NCI-H345 treated with DMSO at 0.1 percent for 48 hours (cell line): ENCODE data around the gene INHBA.

ENCODE experiments used
- DNase-seq: peaks from one replicate; lab custom pipeline; 2025; ENCODE audit not compliant: unreplicated experiment; lab: John Stamatoyannopoulos, UW

Gene INHBA

DNA sequence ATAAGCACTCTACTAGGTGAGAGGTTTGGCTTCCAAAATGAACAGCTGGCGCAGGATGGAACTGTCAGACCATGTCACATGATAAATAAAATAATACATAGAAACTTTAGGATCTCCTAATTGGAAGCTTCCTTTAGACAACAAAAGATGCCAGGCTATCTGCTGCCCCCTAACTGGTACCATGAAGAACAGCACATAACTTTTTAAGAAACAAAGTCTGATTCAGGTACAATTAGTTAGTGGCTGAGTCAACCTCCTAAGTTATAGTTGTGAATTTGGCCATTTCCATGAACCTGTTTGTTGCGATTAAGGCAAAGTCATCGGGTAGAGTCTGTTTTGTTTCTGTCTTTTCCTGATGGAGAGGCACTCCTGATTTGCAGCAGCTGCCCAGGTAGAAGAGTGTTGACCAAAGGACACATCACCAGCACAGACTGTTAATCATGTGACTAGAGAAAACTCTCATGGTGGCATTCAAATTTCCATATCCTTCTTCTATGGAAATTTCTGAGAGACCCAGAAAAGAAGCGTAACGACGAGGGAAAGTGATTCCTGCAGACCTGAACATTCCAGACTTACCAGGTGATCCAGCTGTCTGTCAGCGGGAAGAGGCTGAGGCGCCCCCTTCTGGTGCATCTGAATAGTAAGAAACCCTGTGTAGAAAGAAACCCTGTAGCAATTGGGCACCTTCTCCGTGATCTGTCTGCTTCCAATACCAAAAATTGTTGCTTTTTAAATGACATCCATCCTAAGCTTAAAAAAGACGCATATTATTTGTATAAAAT lies 8.6 kb upstream of the INHBA start:
- DNase-seq: no peak

DNA sequence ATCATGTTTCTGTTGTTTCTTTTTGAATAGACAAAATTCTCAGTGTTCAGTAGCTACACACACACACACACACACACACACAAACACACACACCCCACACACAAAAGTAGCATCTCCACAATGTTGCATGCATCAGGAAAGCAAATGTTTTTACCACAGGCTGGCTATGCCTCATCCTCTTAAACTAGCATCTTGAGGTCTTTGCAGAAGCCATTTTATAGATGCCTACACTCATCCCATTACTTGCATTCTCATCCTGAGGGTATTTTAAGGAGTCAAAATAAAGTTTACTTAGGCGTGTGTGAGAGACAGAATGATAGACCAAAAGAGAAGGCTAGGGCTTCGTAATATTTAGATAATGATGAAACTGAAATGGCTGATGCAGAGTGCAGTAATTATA lies 7.9 kb upstream of the INHBA start:
- no peak for DNase-seq

DNA sequence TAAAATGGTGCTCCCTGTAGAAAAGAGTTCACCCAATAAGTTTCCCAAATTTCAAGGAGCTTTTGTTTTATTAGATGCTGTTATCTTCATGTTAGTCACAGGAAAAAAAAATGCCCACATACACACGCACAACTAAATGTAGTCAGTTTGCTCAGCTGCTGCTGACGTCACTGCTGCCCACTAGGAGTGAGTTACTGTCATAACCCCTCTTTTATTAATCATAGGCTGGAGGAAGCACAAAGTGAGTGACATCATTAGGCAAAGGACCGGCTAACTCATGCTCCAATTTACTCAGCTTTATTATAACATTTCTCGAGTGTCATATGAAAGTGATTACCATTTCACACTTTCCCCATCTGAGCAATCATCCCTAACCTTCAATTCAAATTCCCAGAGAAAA lies 6.7 kb upstream of the INHBA start:
- DNase-seq: no peak

DNA sequence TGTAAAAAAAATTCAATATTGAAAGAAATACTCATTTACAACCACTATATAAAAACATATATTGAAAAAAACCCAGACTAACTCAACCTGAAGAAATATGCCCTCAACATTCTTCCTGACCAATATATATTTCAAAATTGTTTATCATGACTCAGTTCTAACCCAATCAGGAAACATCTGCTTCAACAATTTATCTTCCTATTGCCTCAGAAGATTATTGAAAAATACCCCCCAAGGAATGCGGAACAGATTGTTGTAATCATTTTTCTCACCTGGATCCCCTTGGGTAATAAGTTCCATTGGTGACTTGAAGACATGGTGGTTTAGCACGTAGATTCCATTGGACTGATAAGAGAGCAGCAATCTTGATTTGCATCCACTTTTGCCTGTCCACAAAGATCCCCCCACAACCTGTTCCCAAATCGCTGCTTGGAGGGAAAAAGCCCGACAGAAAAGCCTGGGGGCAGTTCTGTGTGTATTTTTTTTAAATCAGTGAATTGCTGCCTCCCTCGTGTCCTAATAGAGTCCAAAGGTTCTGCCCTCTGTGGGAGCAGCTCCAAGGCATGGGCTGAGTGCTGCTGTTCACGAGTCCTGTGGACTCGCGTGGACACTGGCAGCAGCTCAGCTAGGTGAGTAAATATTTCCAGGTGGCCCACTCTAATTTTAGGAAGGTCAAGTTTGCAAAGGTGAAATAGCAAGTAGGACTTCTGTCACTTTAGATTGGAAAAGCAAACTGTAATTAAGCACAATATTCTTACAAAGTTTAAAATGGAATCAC lies 5.9 kb upstream of the INHBA start:
- no peak for DNase-seq

DNA sequence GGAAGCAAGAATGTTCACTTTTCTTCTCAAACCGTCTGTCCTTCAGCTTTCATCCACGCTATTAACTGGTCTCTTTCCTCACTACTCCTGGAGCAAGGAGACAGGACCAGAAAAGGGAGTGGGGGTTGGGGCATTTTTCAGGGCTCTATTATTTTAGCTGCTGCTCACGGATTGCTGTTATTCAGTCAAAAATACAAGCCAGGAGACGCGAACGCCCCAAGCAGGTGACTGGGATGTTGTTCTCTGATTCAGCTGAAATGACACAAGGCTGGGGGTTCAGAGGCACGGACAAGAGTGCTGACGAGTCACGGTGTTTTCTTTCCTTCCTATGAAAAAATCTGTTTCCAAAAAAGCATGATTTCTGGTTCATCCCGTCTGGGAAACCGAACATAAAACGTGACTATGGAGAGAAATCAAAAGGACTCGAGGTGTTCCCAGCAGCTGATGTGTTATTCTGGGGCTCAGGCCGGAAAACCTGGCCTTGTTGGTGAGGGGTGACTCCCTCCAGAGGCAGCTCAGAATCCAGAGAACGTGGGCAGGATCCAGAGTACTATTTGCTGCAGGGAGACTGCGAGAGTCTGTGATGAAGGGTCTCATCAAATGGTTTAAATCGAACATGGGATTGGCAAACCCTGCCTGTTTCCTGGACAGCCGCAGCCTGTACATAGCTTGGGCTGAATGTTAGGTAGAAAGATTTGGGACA lies 3.5 kb upstream of the INHBA start:
- no peak for DNase-seq

DNA sequence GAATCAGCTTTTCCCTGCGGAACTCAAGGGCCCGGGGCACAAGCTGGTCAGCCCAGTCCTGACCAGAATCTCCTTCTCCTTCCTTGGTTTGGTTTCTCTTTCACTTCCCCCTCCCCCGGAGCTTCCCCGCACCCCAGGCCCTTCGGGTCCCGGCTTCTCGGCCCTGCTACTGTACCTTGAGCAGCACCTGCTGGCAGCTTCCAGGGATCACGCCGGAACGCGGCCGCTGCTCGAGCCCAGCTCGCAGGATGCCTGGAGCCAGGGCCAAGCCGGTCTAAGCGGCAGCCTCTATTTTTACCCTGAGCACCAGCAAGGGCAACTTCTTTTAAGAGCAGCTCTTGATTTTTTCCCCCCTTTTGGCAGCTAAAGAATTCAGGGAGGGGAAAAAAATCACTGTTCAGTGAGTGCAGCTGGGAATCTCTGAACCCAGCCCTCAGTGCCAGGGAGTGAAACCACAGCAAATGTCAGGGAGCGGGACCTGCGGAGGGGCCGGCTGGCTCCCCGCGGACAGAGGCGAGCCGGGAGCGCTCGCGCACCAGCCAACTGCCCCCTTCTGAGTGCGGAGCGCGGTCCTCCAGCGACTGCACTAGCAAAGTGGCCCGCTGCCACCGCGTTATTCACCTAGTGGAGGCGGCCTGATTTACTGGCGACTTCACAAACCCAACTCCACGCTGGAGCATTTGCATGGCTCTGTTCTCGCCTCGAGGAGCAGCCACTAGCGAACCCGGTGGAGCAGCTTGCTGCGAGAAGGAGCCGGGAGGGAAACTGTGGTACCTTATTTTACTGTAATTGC lies 2.4 kb upstream of the INHBA start:
- DNase-seq: peak; percentile 31

DNA sequence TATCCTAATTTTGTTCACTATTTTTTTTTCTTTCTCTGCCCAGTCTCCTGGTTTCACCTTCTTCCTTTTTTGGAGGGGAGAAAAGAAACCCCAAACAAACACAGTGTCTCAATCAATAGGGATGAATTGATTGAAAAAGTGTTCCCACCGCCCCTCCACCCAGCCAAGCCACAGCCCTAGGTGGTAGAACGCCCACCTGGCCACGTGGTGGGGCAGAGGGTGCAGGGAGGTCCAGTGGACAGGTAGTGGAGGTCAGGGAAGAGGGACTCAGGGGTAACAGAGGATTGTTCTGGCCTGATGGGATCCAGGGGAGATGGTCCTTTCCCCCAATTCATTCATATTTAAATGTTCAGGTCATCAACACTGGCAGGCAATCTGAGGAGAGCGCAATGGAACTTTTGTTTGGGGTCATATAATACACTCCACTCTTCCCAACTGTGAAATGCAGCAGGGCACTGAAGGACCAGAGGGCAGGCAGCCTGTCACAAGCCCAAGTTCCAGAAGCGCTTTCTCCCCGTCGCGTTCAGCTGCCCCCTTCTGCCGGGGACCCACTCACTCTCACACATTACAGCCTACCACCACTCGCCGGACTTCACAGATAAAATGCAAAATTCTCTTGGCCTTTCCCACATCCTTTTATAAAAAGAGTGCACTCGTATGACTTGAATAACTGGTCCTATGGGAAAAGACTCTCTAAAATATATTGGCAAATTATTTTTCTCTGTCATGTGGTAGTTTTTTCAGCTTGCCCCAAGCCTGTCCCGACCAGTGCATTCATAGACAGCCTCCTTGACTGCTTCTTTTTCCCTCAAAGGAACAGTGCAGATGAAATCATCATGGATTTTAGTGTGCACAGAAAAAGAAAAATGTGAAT lies 1.6 kb downstream of the INHBA start:
- DNase-seq: no peak

DNA sequence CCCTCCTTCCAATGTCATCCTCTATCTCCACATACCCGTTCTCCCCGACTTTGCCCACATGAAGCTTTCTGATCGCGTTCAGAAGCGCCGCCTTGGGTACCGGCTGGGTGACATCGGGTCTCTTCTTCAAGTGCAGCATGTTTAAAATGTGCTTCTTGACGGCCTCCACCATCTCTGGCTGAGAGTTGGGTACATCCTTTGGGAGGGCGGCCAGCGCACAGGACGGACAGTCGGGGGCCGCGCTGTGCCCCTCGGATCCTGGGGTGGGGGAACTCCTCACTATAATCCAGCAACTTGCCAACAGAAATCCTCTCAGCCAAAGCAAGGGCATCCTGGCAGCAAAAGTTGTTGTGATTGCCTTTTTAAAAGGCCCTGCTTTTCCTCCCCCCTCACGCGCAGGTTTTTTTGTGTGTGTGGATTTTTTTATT lies 2.8 kb downstream of the INHBA start:
- no peak for DNase-seq

DNA sequence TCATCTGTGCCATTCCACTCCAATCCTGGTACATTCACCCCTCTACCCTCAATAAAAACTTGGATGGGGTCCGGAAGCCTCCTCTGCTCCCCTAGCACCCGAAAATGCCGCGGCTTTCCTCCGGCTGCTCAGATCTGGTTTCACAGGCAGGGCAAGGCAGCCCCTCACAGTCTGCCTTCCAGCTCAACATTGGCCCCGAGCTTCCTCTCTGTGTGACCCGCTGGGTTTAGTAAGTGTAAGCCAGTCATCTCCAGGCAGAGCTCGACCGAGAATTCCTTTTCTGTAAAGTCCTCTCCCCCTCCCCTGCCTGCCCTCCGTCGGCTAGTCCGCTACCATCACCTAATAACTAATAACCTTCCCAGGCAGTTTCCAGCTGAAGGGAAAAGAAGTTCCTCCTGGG lies 3.4 kb downstream of the INHBA start:
- no peak for DNase-seq

DNA sequence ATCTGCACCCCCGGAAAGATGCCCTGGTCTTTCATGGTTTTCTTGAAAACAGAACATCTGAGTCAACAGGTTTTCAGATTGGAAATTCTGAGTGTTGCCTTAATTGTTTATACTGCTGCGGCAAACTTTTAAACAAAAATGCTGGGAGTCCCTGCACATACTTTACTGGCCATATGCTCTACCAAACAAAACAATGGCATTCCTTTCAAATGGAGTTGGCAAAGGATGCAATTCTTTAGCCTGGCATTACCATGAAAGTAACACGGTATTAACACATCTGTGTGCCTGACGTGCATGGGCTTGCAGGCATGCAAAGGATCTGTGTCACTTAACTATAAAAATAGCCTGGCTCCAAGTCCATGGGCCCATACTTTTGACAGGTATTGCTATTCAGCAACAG lies 4.2 kb downstream of the INHBA start:
- DNase-seq: no peak

DNA sequence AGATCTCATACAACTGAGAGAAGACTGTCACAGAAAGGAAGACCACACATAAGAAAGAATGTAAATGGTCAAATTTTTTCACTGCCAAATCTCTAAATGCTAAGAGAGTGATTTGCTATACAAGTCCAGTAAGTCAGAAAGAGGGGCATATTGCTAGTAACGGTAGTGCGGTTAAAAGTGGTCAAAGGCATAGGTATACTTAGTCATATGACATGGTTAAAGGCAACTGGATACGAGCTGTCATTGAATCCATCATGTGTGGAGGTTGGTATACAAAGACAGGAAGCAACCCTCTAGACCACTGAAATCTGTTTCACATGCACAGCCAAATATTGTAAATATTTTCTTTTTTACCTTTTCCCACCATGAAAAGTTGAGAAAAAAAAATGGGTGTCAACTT lies 4.8 kb downstream of the INHBA start:
- no peak for DNase-seq

DNA sequence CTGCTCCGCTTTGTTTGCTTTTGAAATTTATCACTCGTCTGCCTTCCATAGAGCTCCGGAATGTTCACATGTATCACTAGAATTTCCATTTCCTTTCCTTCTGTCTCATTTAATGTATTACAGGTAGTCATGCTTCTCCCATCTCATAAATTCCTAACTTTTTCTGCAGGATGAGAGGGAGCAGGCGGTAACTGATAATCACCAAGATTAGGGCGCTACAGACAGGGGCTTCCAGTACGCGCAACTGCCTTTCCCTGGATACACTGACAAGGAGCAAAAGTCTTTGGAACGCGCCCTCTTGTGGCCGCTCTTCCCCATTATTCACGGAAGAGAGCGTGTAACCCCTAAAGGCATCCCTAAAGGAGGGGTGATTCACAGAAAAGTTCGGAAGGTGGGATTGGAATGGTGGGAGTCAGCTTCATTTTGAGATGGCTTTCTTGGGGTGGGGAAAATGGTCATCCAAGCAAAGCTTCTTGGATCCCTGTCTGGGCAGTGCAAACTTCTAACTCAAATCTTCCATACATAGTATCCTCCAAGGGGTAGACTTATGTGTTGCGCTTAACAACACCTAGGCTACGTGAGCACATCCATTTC lies 6.5 kb downstream of the INHBA start:
- DNase-seq: no peak

DNA sequence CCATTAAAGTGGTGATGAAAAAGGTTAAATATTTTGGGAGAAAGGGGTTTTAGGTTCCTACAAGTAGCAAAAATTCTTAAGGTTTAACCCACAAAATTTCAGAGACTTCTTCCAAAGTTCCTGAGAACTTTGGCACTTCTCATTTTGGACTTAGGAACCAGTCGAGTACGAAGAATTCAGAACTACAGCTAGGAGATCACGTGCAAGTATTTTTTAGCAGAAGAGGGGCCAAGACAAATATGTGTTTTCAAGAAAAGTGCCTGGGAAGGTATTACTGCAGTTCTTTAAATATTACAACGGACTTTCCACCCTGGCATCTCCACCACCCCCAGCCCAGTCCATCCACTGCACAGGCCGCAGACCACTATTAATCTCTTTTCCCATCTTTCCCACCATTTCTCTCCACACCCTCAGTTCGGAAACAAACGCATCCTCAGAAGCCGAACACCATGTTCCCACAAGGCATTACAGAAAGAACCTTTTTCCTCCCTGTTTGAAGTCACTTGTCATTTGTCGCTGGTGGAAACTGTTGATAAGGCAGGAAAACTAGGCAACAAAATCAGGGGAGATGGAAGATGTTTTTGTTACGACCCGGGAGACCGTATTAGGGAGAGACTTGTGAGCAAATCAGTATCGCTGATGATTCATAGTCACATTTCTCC lies 7.1 kb downstream of the INHBA start:
- DNase-seq: no peak

DNA sequence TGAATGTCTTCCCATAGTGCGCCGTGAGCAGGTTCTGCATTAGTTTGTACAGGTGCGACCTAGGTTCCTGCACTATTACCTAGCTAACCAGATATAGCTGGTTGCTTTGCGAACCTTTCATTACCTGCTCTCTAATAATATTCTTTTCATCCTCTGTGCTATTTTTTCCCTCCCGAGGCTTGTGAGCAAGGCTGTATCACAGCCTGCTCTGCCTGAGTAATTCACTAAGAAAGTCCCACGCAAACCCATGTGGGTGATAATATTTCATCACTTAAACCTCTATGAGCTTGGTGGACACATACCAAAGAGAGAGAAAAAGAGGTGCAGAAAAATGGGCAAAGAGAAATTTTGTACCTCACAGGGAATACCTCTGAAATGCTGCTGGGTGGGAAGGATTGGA lies 8.4 kb downstream of the INHBA start:
- no peak for DNase-seq

DNA sequence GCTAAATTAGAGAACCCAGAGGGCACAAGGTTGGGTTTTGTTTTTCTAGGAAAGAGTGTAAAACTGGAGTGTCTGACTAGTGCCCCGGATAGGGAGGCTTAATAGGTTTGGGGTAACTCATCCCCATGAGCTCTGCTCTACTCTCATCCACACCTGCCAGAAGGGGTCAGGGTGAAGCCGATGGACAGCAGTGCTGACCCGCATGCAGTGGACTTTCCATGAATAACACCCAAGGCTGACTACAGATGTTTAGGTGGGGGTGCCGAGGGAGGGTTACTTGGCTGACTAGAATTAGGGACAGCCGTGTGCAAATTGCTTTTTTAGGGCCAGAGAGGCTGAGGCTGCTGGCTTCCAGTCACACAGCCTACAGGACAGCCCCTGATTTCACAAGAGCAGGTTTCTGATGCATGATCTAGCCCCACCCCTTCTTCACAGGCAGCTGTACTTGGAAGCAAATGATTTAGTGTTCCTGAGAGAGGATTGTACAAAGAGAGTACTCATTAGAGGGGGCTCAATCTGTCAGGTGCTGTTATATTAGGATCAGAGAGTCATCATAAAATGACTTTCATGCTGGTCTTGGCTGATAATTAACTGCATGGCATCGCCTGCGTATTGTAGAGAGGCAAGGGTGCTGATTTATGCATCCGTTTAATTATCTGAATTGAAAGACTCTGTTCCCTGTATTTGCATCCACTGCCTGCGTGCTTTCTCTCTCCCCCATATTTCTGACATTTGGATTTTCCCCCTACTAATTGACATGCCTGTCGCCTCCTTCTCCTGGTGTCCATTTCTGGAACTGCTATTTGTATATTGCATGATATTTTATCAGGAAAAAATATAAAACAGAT lies 9.5 kb downstream of the INHBA start:
- DNase-seq: no peak

DNA sequence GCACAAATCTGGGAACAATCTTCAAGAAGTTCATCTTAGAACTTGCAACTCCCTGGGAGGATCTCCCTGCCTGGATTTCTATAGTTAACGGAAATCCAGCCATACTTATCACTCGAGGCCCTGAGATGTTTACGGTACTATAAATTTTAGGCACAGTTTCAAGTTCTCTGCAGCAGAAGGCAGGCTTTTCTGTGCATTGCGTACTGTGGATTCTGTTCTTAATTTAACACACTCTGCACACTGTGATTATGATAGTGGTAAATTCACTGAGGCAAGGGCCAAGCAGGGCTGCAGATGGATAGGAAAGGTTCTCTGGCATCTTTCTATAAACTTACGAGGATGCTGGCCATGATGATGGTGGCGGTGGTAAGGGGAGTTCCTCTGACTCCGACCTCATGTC lies 10.6 kb downstream of the INHBA start:
- no peak for DNase-seq

DNA sequence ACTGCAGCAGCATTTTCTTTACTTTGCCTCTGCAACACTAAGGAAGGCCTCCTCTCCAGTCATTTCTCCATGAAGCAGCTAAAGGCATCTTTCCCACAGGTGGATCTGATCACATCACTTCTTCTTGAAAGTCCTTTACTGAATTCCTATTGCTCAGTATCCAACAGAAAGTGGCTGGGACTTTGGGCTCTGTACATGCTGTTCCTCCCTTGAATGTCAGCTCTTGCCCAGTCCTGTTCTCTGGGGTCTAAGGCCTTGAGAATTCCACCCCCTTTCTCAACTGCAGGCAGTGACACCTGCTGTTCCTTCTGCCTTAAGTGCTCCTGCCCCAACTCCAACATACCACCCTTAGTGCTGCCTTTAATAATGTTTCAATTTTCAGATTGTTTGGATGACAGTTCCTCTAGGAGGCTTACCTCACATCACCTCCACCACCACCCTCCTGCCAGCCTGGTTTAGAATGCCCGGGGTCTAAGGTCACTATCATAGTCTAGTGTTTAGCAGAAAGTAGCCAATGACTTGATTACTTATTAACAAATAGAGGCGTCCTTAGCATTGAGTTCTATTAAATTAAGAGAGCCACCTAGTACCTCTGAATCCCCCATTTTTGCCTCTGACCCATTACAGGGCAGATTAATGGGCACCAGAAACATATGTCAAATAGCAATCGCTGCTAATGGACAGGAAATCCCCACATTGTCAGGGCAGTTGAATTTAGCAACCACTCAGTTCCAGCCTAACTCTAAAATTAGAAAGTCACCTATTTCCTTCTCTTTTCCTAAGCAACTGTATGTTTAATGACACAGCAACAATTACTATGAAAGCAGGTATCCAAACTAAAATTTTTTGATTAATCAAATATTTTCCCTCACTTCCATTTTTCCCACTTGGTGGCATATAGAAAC lies 11.4 kb downstream of the INHBA start:
- no peak for DNase-seq
